Measurements from ENCODE around the gene SAA4.

- TF ChIP-seq CTCF (IDR thresholded peaks at IDR 0.05) (no peak), POLR2A (IDR thresholded peaks at IDR 0.05) (no peak)
Observed at GRCh38 chr11:18229501-18229900, 7.1 kb downstream of the SAA4 start.
